Umbilical cord (tissue), 2 donors: ENCODE results near the gene TOX2. TPM values are rescaled to one million over a fixed set of nuclear protein-coding genes. Genes with fewer than 3 reads are reported as not detected.
A peak's percentile ranks its signal among the peaks of the same experiment; 100 is the strongest.

ENCODE experiments used
- DNase-seq: peaks from one replicate; pipeline ENCODE4 v3.0.0-alpha.2; 2015; ENCODE audit warnings: low spot score
- total RNA-seq: library from RNA; depleted of rRNA; stranded (reverse); fragments of >200 nt; gene quantifications from one replicate; pipeline ENCODE4 v1.2.3, GENCODE V29; 2014; ENCODE audit warnings: low replicate concordance; ENCODE audit not compliant: insufficient read depth

TOX2 gene
- total RNA-seq, 1 donor from 2014 or later: not detected

DNA sequence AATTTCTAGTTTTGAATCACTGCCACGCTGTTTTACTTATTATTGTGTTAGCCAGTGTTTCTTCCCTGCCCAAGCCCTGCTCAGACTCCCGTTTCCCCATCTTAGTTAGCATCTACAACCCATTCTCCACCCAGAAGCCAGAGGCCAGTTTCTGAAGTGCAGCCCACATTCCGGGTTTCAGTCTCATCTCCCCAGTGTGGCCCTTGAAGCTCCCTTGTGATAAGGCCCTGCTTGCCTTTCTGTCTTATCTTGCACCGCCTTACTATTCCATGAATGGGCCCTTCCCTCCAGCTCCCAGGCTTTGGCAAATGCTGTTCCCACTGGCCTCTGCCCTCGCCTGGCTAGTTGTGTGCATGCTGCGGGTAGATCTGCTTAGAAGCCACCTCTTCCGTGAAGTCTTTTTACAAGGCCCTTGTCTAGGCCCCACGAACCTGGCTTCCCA lies 41.1 kb downstream of the TOX2 start:
- no peak for DNase-seq

DNA sequence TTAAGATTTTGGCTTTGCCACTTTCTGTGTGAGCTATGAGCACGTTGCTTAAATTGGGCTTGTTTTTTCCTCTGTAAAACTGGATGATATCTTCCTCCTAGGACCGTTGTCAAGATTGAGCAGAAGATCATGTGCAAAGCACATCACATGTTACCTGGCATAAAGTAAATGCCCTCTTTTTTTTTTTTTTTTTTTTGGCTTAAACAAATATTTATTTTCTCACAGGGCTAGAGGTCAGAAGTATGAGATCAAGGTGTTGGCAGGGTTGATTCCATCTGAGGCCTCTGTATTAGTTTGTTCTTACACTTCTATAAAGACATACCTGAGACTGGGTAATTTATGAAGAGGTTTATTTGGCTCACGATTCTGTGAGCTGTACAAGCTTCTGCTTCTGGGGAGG lies 42.7 kb downstream of the TOX2 start:
- DNase-seq: no peak

DNA sequence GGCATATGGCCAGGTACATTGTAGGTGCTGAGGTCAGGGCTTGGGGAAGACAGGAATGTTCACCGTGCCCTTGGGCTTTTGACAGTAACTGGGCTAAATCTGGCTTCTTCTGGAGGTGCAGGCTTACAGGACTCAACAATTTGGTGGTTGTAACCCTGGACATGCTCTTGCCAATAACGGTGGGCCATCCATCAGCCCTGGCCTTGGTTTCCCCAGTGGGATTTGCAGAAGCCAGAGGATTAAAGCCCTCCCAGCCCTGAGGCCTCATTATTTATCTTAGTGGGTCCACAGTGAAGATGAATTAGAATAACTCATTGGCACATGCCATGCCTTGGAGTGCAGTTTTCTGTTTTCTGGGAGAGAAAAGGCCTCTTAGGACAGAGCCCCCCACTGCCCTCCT lies 44.0 kb downstream of the TOX2 start:
- no peak for DNase-seq

DNA sequence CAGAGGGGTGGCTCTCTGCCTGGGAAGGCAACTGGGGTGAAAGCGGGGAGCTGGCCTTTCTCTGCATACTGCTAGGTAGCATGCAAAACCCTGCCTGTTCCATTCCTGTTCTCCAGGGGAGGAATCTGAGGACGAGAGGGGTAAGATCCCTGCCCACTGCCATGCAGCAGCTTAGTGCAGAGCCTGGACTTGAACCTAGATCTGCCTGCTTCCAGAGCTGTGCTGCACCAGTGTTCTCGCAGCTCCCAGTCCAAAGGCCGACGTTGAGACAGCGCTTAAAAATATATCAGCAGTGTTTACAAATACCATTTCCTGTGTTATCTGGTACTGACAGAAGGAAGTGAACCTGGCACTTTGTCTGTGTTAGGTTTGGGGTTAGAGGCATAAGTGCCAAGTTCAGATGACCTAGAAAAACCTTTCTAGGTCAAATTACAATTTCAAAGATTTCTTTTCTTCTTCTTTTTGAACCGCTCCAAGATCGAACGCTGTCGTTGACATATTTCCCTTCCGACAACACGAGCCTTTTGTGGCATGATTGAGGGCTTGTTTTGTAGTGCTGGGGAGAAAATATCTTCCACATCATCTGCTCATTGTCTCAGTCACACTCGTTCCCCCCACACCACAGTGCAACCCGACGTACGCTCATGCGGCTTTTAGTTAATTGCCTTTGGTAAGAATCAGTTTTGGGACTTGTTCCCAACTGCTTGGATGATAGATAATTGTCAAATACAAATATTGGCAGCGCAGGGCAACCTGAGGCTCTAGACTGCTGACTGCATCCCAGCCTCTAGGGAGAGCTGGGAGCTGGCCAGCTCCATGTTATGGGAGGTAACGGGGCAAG lies 44.6 kb downstream of the TOX2 start:
- no peak for DNase-seq

DNA sequence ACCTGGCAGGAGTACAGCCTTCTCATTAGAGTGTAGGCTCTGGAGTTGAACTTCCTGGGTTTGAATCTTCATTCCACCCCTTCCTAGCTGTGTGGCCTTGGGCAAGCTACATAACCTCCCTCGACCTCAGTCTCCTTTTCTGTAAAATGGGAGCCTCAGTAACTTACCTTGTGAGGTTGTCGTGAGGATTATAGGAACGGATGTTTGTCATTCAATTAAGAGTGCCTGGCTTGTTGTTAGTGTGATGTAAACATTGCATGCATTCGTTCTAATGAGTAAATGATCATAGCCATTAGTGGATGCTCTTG lies 45.2 kb downstream of the TOX2 start:
- no peak for DNase-seq

DNA sequence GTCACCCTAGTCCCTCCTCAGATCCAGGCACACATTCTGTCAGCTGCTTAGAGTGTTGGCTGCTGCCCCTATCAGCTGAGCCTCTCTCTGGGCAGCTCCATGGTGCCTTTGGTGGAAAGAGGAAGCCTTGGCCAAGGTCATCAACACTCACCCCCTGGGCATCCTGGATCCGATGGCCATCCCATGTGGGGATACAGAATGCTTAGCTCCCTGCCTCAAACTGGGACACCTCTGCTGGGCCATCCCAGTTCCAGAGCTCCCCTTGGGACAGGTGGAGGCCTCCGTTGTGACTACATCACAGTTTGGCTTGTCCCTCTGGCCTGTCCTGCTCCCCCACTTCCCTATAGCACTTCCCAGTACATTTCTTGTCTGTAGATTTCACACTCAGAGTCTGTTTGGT lies 45.6 kb downstream of the TOX2 start:
- DNase-seq: no peak

DNA sequence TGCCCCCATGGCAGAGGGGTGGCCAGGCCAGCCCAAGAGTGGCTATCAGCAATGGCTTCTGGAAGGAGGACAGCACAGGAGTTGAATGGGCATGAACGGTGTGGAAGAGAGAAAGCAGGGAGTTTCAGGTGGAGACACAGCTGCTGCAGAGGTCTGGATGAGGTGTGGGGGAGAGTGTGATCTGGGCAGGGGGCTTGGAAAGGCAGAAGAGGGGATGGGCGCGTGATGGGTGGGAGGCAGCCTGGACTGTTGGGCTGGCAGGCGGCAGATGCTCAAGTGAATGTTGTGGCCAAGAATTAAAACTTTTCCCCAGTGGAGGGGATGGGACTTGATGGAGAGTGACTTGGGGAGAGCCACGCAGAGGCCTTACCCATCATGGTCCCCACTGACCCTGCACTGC lies 46.5 kb downstream of the TOX2 start:
- DNase-seq: no peak

DNA sequence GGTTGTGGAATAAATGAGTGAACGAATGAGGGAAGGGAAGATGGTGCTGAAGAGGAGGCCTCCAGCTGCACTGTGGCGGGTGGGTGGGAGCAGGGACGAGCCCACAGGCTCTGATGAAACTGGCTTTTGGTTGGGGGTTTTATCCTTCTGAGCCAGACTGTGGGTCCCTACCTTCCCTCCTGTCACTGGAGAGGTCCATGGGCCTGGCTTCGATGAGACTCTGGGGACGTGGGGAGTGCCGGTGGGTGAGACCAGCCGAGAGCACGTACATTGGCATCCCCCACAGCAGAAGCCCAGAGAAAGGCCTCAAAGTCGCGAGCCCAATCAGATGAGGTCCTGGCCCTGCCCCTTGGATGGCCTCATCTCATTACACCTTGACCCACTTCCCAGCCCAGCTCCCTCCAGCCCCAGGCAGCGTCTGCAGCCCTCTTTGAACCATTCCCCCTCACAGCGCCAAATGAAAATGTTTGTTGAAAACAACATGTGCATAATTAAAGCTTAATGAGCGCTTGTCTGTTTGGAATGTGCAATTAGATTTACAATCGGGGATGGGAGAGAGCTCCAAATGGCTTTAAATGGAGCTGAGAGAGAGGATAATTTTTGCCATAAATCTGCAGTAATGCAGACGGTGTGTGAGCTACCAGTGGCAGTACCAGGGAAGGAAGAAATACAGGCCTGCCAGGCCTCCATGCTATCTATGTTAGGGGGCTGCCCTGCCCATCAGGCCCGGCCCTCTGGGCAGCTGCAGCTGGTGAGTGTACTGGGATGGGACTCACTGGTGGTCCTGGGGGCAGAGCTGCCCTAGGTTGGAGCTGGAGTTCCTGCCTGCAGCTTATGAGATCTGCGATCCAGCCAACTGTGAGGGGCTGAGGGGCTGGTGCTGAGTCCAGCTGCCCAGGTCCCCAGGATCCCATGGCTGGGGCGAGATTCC lies 47.2 kb downstream of the TOX2 start:
- no peak for DNase-seq

DNA sequence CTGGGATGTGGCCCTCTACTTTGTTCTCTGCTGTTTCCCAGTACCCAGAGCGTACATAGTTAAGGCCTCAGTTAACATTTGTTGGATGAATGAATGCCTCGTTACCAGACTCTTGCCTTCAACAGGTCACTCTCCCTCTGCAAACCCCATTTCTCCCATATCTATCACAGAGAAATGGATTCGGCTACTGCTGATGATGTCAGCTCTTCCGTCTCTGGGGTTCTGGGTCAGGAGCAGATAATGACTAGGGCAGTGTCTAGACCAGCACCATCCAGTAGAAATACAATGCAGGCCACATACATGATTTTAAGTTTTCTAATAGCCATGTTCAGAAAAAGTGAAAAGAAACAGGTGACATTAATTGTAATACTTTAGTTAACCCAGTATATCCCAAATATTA lies 47.9 kb downstream of the TOX2 start:
- DNase-seq: no peak

DNA sequence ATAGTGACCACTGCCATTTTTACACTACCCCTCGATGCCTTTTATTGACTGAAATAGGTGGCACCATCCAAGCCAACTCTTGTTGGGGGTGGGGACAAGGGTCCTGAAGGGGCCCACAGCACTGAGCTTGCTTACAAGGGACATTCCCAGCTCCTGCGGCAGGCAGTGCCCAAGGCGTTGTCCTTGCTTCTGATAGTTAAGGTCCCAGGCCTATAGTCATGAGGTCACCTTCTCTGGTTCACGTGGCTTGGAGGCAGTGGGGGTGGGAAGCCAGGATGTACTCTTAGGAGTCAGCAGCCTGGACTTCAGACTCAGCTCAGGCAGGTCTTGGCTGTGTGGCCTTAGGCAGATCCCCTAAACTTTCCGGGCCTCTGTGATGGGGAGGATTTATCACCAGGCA lies 48.6 kb downstream of the TOX2 start:
- DNase-seq: no peak

DNA sequence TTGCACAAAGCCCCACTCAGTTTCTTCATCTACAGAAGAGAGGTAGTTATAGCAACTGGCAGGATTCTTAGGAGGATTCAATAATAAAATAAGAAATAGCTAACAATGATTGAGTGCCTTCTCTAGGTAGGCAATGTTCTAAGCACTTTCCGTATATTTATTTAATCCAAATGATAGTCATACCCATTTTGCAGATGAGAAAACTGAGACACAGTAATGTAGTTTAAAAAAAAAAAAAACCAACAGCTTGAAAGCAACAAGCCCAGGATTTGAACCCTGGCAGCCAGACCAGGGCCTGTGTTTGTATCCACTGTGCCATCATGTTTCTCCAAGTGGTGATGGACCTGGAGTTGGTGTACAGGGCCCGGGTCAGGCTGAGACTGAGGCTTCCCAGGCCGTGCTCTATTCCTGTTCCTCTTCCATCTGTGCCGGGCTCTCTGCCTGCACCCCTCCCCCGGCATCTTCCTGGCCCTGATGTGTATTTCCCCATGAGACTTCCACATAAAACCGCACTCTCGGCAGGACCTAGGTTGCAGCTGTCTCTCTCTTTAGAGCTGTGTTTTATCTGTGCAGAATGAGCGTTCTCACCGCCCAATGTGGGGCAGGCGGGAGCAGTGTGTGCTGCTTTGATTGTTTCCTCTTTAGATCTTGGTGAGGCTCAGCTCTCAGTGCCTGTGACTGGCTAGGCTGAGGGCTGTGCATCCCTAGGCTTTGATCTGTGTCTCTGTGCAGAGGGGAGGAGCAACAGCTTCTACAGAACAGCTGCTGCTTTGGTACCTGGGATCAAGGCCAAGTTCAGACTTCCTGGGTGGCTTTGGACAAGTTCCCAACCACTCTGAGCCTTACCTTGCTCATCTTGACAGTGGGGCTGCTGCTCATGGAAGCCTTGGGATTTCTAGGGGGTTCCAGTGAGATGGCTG lies 49.5 kb downstream of the TOX2 start:
- DNase-seq: peak; percentile 35

DNA sequence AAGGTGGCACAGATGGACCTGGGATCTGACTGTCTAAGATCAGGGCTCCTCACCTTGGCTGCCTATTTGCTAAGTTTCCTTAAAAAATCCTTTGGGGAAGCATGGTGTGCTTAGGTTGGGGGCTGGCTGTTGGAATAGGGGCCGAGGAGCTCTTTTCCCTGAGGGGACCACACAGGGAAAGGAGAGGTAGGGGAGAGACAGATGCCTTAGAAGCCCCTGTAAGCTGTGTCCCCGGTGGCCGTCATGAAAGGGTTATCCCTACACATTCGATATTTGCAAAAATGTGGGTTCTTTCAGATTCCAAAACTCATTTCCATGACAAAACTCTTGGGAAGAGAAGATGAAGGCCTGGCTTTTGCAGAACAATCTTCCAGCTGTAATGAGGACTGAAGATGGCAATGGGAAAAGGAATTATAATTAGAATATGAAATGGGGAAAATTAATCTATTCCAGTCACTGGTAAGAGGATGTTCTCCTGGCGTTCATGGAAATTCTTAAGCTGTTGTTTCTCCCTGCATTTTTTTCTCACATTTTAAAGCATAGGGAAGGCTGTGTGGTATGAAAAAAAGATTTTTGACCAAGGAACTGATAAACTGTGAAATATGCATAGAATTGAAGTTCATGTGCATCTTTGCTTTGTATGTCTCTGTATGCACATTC lies 53.8 kb downstream of the TOX2 start:
- no peak for DNase-seq

DNA sequence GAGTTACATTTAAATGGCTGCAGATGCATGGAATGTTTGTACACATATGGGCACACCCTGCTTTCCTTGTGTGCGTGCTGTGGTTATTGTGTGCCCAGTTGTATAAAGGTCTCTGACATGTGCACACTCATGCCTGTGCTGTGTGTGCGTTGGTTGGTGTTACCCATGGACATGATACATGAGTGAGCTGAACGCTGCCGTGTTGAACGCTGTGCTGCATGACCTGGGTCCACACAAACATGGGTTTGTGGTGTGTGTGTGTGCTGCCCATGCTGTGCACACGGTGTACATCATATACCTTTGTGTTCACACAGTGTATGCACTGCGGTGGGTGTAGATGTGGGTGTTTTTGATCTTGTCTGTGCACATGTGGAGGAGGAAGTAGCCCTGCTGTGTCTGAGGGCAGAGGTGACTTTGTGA lies 54.4 kb downstream of the TOX2 start:
- DNase-seq: no peak

DNA sequence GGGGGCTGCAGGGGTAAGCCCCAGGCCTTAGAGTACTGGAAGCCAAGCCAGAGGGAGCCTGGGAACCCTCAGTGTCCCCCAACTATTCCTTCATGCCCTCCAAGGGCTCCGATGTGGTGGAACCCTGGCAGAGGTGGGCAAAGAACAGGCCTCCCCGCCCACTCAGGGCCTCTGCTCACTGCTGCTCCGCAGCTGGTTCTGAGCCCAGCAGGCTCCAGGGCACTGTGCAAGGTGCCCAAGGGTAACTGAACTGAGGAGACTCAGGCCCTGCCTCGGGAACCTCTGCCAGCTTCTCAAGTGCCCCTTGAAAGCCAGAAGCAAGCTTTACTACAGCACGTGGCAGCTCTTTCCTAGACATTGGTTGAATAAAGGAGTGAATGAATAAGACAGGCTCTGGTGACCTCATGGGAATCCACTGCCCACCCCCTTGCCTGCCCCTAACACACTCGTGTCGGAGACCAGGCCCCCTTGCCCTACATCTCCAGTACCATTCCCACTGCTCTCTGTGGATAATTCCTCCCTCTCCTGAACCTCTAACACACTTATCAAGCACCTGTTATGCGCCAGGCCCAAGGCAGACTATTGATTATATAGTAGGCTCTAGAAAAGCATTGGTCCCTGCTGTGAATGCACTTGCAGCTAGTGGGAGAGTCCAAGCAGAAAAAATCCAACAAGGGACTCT lies 55.0 kb downstream of the TOX2 start:
- no peak for DNase-seq

DNA sequence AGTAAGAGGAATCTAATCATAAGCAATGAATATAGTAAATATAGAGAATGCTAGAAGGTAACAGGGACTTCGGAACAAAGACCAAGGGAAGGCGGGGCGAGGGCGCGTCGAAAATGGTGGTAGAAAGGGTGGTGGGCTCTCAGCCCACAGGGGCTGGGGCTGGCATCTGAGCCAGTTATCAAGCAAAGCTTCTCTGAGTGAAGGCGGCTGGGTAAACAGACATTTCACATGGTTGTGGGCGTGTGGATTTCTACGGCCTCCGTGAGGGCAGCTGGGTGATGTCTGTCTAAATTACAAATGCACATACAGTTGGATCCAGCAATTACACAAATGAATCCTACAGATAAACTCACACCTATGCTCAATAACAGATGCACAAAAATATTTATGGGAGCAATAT lies 56.6 kb downstream of the TOX2 start:
- no peak for DNase-seq

DNA sequence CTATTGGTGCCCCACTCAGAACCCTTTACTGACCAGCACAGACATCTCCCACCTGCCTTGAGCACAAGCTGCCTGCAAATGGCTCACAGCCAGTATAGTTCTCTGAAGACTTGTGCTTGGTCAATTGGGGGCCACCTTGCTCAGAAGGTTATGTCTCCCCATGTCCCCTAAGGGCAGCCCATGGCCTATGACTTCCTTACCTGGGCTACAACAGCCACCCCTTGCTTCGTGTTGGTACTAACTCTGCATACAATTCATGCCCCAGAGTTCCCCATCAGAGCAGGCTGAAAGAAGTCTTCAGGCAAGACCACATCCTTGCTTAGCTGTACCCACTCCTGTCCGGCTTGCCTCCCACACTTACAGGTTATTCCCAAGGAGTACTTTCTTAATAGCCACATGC lies 57.4 kb downstream of the TOX2 start:
- DNase-seq: no peak

DNA sequence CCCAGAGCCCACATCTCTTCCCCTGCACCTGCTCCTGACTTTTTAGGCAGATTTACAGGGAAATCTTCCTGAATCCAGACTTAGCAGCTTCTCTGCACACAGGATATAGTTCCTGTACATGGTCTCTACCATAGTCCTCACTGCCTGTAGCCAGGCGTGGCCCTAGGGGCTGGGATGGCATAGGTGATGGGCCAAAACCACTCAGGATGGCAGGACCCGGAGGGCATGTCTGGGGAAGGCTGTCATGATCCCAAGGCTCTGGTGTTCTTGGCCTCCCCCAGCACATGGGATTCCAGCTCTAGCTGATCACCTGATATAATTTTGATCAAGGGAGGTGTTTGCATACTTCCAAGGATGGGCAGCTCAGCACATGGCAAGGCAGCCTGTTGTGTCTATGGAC lies 58.0 kb downstream of the TOX2 start:
- DNase-seq: no peak

DNA sequence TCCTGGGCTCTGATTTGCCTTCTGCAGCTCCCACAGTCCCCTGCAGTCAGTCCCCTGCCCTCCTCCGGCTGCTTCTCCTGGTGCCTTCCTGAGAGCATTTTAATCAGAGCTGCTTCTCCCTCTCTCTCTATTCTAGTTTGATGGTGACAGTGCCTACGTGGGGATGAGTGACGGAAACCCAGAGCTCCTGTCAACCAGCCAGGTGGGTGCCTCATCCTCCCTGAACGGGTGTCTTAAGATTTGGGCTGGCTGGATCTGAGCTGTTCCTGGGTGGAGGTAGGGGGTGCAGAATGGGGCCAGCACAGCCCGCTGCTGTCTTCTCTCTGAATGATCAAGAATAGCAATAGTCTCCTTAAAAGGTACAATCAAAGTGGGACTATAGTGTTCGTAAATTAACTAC lies 58.6 kb downstream of the TOX2 start:
- no peak for DNase-seq

DNA sequence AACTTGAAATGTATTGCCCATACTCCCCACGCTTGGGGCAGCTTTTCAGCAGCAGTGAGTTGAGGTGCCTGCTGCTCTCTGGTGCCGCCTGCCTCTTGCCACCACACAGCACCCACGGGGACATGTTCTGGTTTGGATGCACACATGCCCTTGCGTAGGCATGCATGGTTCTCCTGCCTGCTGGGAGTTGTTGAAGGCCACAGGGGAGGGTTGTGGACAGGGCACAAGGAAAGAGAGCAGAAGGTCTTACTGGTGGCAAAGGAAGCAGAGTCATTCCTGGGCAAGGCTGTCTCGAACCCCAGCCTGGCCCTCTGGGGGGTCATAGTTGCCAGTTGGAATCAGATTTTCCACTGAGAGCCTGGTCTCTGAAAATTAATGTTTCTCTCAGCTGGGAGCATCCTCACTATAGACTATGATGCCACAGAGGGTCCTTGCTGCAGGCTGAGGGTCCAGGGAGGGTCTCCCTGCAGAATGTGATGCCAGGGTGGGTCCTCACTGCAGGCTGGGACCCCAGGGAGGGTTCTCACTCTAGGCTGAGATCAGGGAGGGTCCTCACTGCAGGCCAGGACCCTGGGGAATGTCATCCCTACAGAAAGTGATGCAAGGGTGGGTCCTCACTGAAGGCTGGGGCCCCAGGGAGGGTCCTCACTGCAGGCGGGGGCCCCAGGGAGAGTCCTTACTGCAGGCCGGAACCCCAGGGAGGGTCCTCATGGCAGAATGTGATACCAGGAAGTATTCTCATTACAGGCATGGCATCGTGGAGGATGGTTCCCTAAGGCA lies 59.2 kb downstream of the TOX2 start:
- no peak for DNase-seq

DNA sequence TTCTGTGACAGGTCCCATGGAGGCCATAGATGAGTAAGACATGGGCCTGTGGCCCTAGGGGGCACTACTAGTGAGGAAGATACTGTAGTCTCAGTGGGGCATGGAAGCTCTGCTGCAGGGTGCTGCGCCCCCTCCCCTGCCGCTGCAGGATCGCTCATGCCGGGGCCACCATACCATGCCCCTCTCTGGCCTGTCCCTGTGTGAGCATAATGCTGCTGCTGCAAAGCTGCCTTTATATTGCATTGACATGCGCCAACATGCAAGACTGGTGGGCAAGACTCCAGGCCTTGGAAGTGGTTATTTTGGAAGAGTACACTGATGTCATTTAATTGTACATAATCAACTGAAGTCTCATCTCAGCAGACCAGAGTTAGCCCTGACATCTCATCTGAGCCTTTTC lies 60.0 kb downstream of the TOX2 start:
- no peak for DNase-seq
